Hematopoietic multipotent progenitor cell (in vitro differentiated cells): Measurements from ENCODE around the gene E2F4. TPM values are rescaled to one million over a fixed set of nuclear protein-coding genes. Genes with fewer than 3 reads are reported as not detected.

ENCODE experiments used
- DNase-seq, 3 donors: peaks; one replicate each; pipeline ENCODE4 v3.0.0-alpha.2; 2011 to 2015; ENCODE audit warnings: low read depth in 2 of 3, low spot score in 2 of 3
- total RNA-seq: library from RNA; depleted of rRNA; stranded (reverse); fragments of >200 nt; gene quantifications from one replicate; pipeline ENCODE4 v1.2.3, GENCODE V29; 2012

E2F4 gene
- total RNA-seq, 1 donor, result 91.8 TPM

- DNase-seq, result no peak
Observed at GRCh38 chr16:67157892-67158635, 33.9 kb upstream of the E2F4 start.

- DNase-seq, result peak in 1 of 3 donors; percentile 62
Observed at GRCh38 chr16:67158637-67159600, 33.0 kb upstream of the E2F4 start.

- no peak for DNase-seq
Observed at GRCh38 chr16:67161595-67162058, 30.3 kb upstream of the E2F4 start.

GRCh38 chr16:67162506-67163163 is 29.3 kb upstream of the E2F4 start:
- no peak for DNase-seq

GRCh38 chr16:67163164-67163998 is 28.6 kb upstream of the E2F4 start:
- no peak for DNase-seq

GRCh38 chr16:67163999-67164558 is 27.9 kb upstream of the E2F4 start:
- no peak for DNase-seq

- no peak for DNase-seq
Observed at GRCh38 chr16:67164599-67165061, 27.3 kb upstream of the E2F4 start, which contains the start of gene HSF4. Gene HSF4 (plus strand): TSS chr16:67164745. CDS start chr16:67164812, 67 bp downstream.

- no peak for DNase-seq
Observed at GRCh38 chr16:67165121-67166078, 26.6 kb upstream of the E2F4 start.

GRCh38 chr16:67166110-67166547 is 25.8 kb upstream of the E2F4 start:
- no peak for DNase-seq

GRCh38 chr16:67166598-67167168 is 25.3 kb upstream of the E2F4 start:
- DNase-seq, result no peak

GRCh38 chr16:67167588-67167987 is 24.4 kb upstream of the E2F4 start:
- DNase-seq, result no peak

GRCh38 chr16:67169011-67169451 is 22.9 kb upstream of the E2F4 start:
- no peak for DNase-seq

GRCh38 chr16:67169642-67170167 is 22.2 kb upstream of the E2F4 start:
- peak in 1 of 3 donors; percentile 67 for DNase-seq

- no peak for DNase-seq
Observed at GRCh38 chr16:67170168-67170948, 21.6 kb upstream of the E2F4 start, which contains the start of gene NOL3. Gene NOL3 (plus strand): TSS chr16:67170538.

- DNase-seq, result no peak
Observed at GRCh38 chr16:67170949-67171649, 20.9 kb upstream of the E2F4 start.

GRCh38 chr16:67173323-67173722 is 18.6 kb upstream of the E2F4 start:
- no peak for DNase-seq
